ENCODE results near the gene DHCR24. TPM values are rescaled to one million over a fixed set of nuclear protein-coding genes. Genes with fewer than 3 reads are reported as not detected.

DHCR24 gene
- total RNA-seq, 1 donor = 151 TPM

- DNase-seq (ENCODE audit: insufficient read length, low spot score, missing footprints) = peak; percentile 42
- H2AFZ ChIP-seq (ENCODE audit: low read length) = no peak overlapping the region
- no peaks in the 10 kb centered on the region for H3K27me3 ChIP-seq (ENCODE audit: insufficient read depth, low read length)
- TF ChIP-seq CTCF (IDR thresholded peaks at IDR 0.05; ENCODE audit: extremely low read depth, low read depth, low read length) = no peak
- no peaks in the 10 kb centered on the region for H3K9me3 ChIP-seq (ENCODE audit: low read depth, low read length)
- H3K4me2 ChIP-seq (ENCODE audit: insufficient read depth, low read length) = no peak overlapping the region
- H3K4me1 ChIP-seq (ENCODE audit: insufficient read depth, low read length) = peaks cover 22% of the 10 kb centered on the region
- no peaks in the 10 kb centered on the region for H3K36me3 ChIP-seq (ENCODE audit: insufficient read depth, low read length)
- no peak overlapping the region for H3K27ac ChIP-seq (ENCODE audit: low read depth, low read length)
- H4K20me1 ChIP-seq (ENCODE audit: insufficient read depth, low read length) = no peaks in the 10 kb centered on the region
- no peaks in the 10 kb centered on the region for H3K79me2 ChIP-seq (ENCODE audit: insufficient read depth, low read length)
- no peak overlapping the region for H3K4me3 ChIP-seq (ENCODE audit: insufficient read depth, low read length)
Observed at GRCh38 chr1:54931275-54931840, 44.4 kb upstream of the DHCR24 start.

- H3K27ac ChIP-seq (ENCODE audit: low read depth, low read length) = no peak overlapping the region
- no peak overlapping the region for H3K4me2 ChIP-seq (ENCODE audit: insufficient read depth, low read length)
- no peak overlapping the region for H3K4me3 ChIP-seq (ENCODE audit: insufficient read depth, low read length)
- no peaks in the 10 kb centered on the region for H3K36me3 ChIP-seq (ENCODE audit: insufficient read depth, low read length)
- H4K20me1 ChIP-seq (ENCODE audit: insufficient read depth, low read length) = no peaks in the 10 kb centered on the region
- no peak for TF ChIP-seq CTCF (IDR thresholded peaks at IDR 0.05; ENCODE audit: extremely low read depth, low read depth, low read length)
- H3K27me3 ChIP-seq (ENCODE audit: insufficient read depth, low read length) = no peaks in the 10 kb centered on the region
- no peaks in the 10 kb centered on the region for H3K79me2 ChIP-seq (ENCODE audit: insufficient read depth, low read length)
- no peak overlapping the region for H2AFZ ChIP-seq (ENCODE audit: low read length)
- peaks cover 16% of the 10 kb centered on the region for H3K4me1 ChIP-seq (ENCODE audit: insufficient read depth, low read length)
- H3K9me3 ChIP-seq (ENCODE audit: low read depth, low read length) = no peaks in the 10 kb centered on the region
- no peak for DNase-seq (ENCODE audit: insufficient read length, low spot score, missing footprints)
Observed at GRCh38 chr1:54929700-54930099, 42.7 kb upstream of the DHCR24 start.

- no peaks in the 10 kb centered on the region for H3K9me3 ChIP-seq (ENCODE audit: low read depth, low read length)
- no peak for TF ChIP-seq CTCF (IDR thresholded peaks at IDR 0.05; ENCODE audit: extremely low read depth, low read depth, low read length)
- H3K4me1 ChIP-seq (ENCODE audit: insufficient read depth, low read length) = peaks cover 11% of the 10 kb centered on the region
- H3K36me3 ChIP-seq (ENCODE audit: insufficient read depth, low read length) = no peaks in the 10 kb centered on the region
- no peaks in the 10 kb centered on the region for H3K27me3 ChIP-seq (ENCODE audit: insufficient read depth, low read length)
- no peak overlapping the region for H3K27ac ChIP-seq (ENCODE audit: low read depth, low read length)
- no peak for DNase-seq (ENCODE audit: insufficient read length, low spot score, missing footprints)
- H3K4me2 ChIP-seq (ENCODE audit: insufficient read depth, low read length) = no peak overlapping the region
- H3K79me2 ChIP-seq (ENCODE audit: insufficient read depth, low read length) = no peaks in the 10 kb centered on the region
- H2AFZ ChIP-seq (ENCODE audit: low read length) = no peak overlapping the region
- no peak overlapping the region for H3K4me3 ChIP-seq (ENCODE audit: insufficient read depth, low read length)
- no peaks in the 10 kb centered on the region for H4K20me1 ChIP-seq (ENCODE audit: insufficient read depth, low read length)
Observed at GRCh38 chr1:54928327-54928726, 41.3 kb upstream of the DHCR24 start.

GRCh38 chr1:54927472-54928240, 40.7 kb upstream of the DHCR24 start:
- no peaks in the 10 kb centered on the region for H3K9me3 ChIP-seq (ENCODE audit: low read depth, low read length)
- no peak overlapping the region for H3K4me3 ChIP-seq (ENCODE audit: insufficient read depth, low read length)
- peaks cover 14% of the 10 kb centered on the region for H3K4me1 ChIP-seq (ENCODE audit: insufficient read depth, low read length)
- no peak overlapping the region for H3K4me2 ChIP-seq (ENCODE audit: insufficient read depth, low read length)
- TF ChIP-seq CTCF (IDR thresholded peaks at IDR 0.05; ENCODE audit: extremely low read depth, low read depth, low read length) = no peak
- no peak overlapping the region for H2AFZ ChIP-seq (ENCODE audit: low read length)
- no peaks in the 10 kb centered on the region for H3K79me2 ChIP-seq (ENCODE audit: insufficient read depth, low read length)
- H3K36me3 ChIP-seq (ENCODE audit: insufficient read depth, low read length) = no peaks in the 10 kb centered on the region
- H4K20me1 ChIP-seq (ENCODE audit: insufficient read depth, low read length) = no peaks in the 10 kb centered on the region
- no peaks in the 10 kb centered on the region for H3K27me3 ChIP-seq (ENCODE audit: insufficient read depth, low read length)
- no peak for DNase-seq (ENCODE audit: insufficient read length, low spot score, missing footprints)
- H3K27ac ChIP-seq (ENCODE audit: low read depth, low read length) = no peak overlapping the region
